H9 (cell line): ENCODE results near the gene TRIO. TPM values are rescaled to one million over a fixed set of nuclear protein-coding genes. Genes with fewer than 3 reads are reported as not detected.

Source experiments
- DNase-seq: peaks from one replicate; pipeline ENCODE4 v3.0.0-alpha.2; 2017
- H2AFZ ChIP-seq: one replicate; pipeline ENCODE4 v1.6.1; 2013; ENCODE audit warnings: mild to moderate bottlenecking, low read length, control low read depth, moderate library complexity
- H2AK5ac ChIP-seq: 2 replicates; pipeline ENCODE4 v1.6.1; 2013; ENCODE audit warnings: low read length, control low read depth, mixed read lengths; ENCODE audit not compliant: insufficient read length
- H2BK120ac ChIP-seq: one replicate; pipeline ENCODE4 v1.6.1; 2013; ENCODE audit warnings: low read depth, mild to moderate bottlenecking, low read length, control low read depth, inconsistent platforms; ENCODE audit not compliant: poor library complexity, severe bottlenecking
- H2BK12ac ChIP-seq: 2 replicates; pipeline ENCODE4 v1.6.1; 2013; ENCODE audit warnings: low read length, control low read depth, mixed read lengths, low read depth; ENCODE audit not compliant: insufficient read length
- H2BK15ac ChIP-seq: 2 replicates; pipeline ENCODE4 v1.6.1; 2013; ENCODE audit warnings: low read depth, low read length, control low read depth
- H2BK20ac ChIP-seq: one replicate; pipeline ENCODE4 v1.6.1; 2013; ENCODE audit warnings: low read depth, mild to moderate bottlenecking, low read length, control low read depth, inconsistent platforms; ENCODE audit not compliant: poor library complexity, severe bottlenecking
- H2BK5ac ChIP-seq: 2 replicates; pipeline ENCODE4 v1.6.1; 2013; ENCODE audit warnings: low read length, control low read depth, mixed read lengths; ENCODE audit not compliant: insufficient read length
- H3K14ac ChIP-seq: 2 replicates; pipeline ENCODE4 v1.6.1; 2013; ENCODE audit warnings: low read length, control low read depth; ENCODE audit not compliant: insufficient read depth
- H3K18ac ChIP-seq: 2 replicates; pipeline ENCODE4 v1.6.1; 2013; ENCODE audit warnings: low read depth, mild to moderate bottlenecking, mixed read lengths, low read length, control low read depth; ENCODE audit not compliant: insufficient read length
- H3K23ac ChIP-seq: 2 replicates; pipeline ENCODE4 v1.6.1; 2013; ENCODE audit warnings: low read length, control low read depth, mixed read lengths, low read depth; ENCODE audit not compliant: insufficient read length
- H3K23me2 ChIP-seq: 2 replicates; pipeline ENCODE4 v1.6.1; 2013; ENCODE audit warnings: low read depth, mild to moderate bottlenecking, mixed read lengths, low read length, control low read depth; ENCODE audit not compliant: insufficient read length, poor library complexity, severe bottlenecking
- H3K27ac ChIP-seq: 2 replicates; pipeline ENCODE4 v1.5.1; 2013; ENCODE audit warnings: low read length, control low read depth, mixed read lengths, low read depth; ENCODE audit not compliant: insufficient read length
- H3K27me3 ChIP-seq: 2 replicates; pipeline ENCODE4 v1.6.1; 2013; ENCODE audit warnings: low read length, control low read depth, inconsistent platforms; ENCODE audit not compliant: insufficient read depth
- H3K4ac ChIP-seq: 2 replicates; pipeline ENCODE4 v1.6.1; 2013; ENCODE audit warnings: low read depth, mild to moderate bottlenecking, control low read depth, inconsistent platforms, low read length, moderate library complexity
- H3K4me1 ChIP-seq: 2 replicates; pipeline ENCODE4 v1.6.1; 2013; ENCODE audit warnings: low read length, control low read depth, inconsistent platforms; ENCODE audit not compliant: insufficient read depth
- H3K4me2 ChIP-seq: 2 replicates; pipeline ENCODE4 v1.6.1; 2013; ENCODE audit warnings: low read length, control low read depth, mixed read lengths; ENCODE audit not compliant: insufficient read length, insufficient read depth
- H3K56ac ChIP-seq: 2 replicates; pipeline ENCODE4 v1.6.1; 2013; ENCODE audit warnings: low read depth, mild to moderate bottlenecking, mixed read lengths, low read length, control low read depth; ENCODE audit not compliant: insufficient read length
- H3K79me1 ChIP-seq: 2 replicates; pipeline ENCODE4 v1.6.1; 2013; ENCODE audit warnings: low read depth, mild to moderate bottlenecking, moderate library complexity, low read length, control low read depth, inconsistent platforms; ENCODE audit not compliant: insufficient read depth, poor library complexity, severe bottlenecking
- H3K79me2 ChIP-seq: 2 replicates; pipeline ENCODE4 v1.6.1; 2013; ENCODE audit warnings: low read length, control low read depth, inconsistent platforms; ENCODE audit not compliant: insufficient read depth
- H3K9ac ChIP-seq: 2 replicates; pipeline ENCODE4 v1.6.1; 2013; ENCODE audit warnings: low read length, control low read depth, mixed read lengths; ENCODE audit not compliant: insufficient read length; ENCODE audit errors: extremely low read depth
- H3K9me3 ChIP-seq: one replicate; pipeline ENCODE4 v1.6.1; 2013; ENCODE audit warnings: low read depth, low read length, inconsistent platforms; ENCODE audit not compliant: control insufficient read depth
- H3T11ph ChIP-seq: one replicate; pipeline ENCODE4 v1.6.1; 2013; ENCODE audit warnings: mild to moderate bottlenecking, low read length, control low read depth, inconsistent platforms
- H4K20me1 ChIP-seq: one replicate; pipeline ENCODE4 v1.6.1; 2013; ENCODE audit not compliant: control insufficient read depth, insufficient read length, insufficient read depth
- H4K5ac ChIP-seq: 2 replicates; pipeline ENCODE4 v1.6.1; 2013; ENCODE audit warnings: low read depth, mild to moderate bottlenecking, mixed read lengths, low read length, control low read depth; ENCODE audit not compliant: insufficient read length
- H4K8ac ChIP-seq: replicated peaks from 2 replicates; pipeline ENCODE4 v1.6.1; 2013; ENCODE audit warnings: low read length, control low read depth, mixed read lengths, low read depth; ENCODE audit not compliant: insufficient read length
- H4K91ac ChIP-seq: 2 replicates; pipeline ENCODE4 v1.6.1; 2013; ENCODE audit warnings: low read depth, mild to moderate bottlenecking, moderate library complexity, mixed read lengths, low read length, control low read depth; ENCODE audit not compliant: insufficient read length
- H3K27ac Mint-ChIP-seq, 3 experiments: 2 replicates in 2 of 3; 3 replicates in 1 of 3; pipeline ENCODE4 v1.8.0; 2020 to 2021; ENCODE audit warnings: mixed read lengths in 3 of 3, mild to moderate bottlenecking in 1 of 3, moderate library complexity in 1 of 3
- H3K27me3 Mint-ChIP-seq: 2 replicates; pipeline ENCODE4 v1.8.0; 2021; ENCODE audit warnings: low read depth, mild to moderate bottlenecking, moderate library complexity, mixed read lengths
- H3K36me3 Mint-ChIP-seq, 3 experiments: 2 replicates in 2 of 3; 3 replicates in 1 of 3; pipeline ENCODE4 v1.8.0; 2020 to 2021; ENCODE audit warnings: low read depth in 3 of 3, mixed read lengths in 3 of 3; ENCODE audit not compliant: insufficient read depth in 1 of 3
- H3K4me1 Mint-ChIP-seq, 2 experiments: 2 replicates each; pipeline ENCODE4 v1.8.0; 2020; ENCODE audit warnings: mixed read lengths in 2 of 2
- H3K4me3 Mint-ChIP-seq, 2 experiments: 2 replicates in 1 of 2; 3 replicates in 1 of 2; pipeline ENCODE4 v1.8.0; 2020 to 2021; ENCODE audit warnings: mild to moderate bottlenecking in 2 of 2, mixed read lengths in 2 of 2, moderate library complexity in 1 of 2
- H3K9me3 Mint-ChIP-seq, 2 experiments: 2 replicates in 1 of 2; 3 replicates in 1 of 2; pipeline ENCODE4 v1.8.0; 2020; ENCODE audit warnings: mild to moderate bottlenecking in 2 of 2, mixed read lengths in 2 of 2, moderate library complexity in 1 of 2
- CTCF ChIP-seq: fragments of 200-600 bp; sonication (generic); conservative IDR thresholded peaks from 3 replicates; pipeline ENCODE4 v1.8.0; 2021; ENCODE audit warnings: antibody characterized with exemption, mild to moderate bottlenecking
- WGBS: extraction: QIAGEN DNeasy Blood & Tissue Kit; methylation state at CpG from one replicate; pipeline ENCODE4 v1.1.7; 2013; ENCODE audit warnings: missing lambda C conversion rate, low lambda C conversion rate, mixed read lengths; ENCODE audit not compliant: insufficient read length; ENCODE audit errors: extremely low coverage; 5-methylcytosine and 5-hydroxymethylcytosine counted together
- total RNA-seq: library from RNA; stranded (reverse); gene quantifications from 2 replicates; pipeline ENCODE4 v1.2.1, GENCODE V29; 2021

TRIO gene
- total RNA-seq, 1 experiment from 2014 or later, result 87.8 TPM

DNA sequence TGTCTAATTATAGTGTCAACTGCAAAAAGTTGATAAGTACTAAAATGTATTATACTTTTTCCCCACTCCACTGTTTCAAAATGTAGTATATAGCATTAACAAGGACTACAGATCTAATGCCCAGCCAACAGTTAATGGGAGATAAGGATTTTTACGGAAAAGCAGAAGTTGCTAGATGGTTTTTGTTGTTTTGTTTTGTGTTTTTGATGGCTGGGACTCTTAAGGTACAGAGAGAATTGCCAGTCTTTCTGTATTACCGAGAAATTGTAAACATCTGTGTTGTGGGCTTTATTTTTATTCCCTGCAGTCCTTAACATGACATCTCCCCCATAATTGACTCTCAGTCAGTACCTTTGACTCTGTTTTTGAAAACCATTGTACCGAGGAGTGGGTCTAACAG is 44.0 kb downstream of the TRIO start:
- Mint-ChIP-seq H3K9me3 (no peaks in the 10 kb centered on the region), H3K27ac (peak overlapping the region in 1 of 3 experiments; percentile 76; a peak in 3 of 7 replicates), H3K36me3 (no peaks in the 10 kb centered on the region), H3K4me1 (peaks cover 68 to 69% of the 10 kb centered on the region in 2 experiments), H3K27me3 (no peaks in the 10 kb centered on the region), H3K4me3 (no peak overlapping the region)
- H4K5ac ChIP-seq, result no peak overlapping the region
- no peak overlapping the region for H2BK120ac ChIP-seq
- H3K23ac ChIP-seq, result no peak overlapping the region
- no peak overlapping the region for H3K27ac ChIP-seq
- H3K23me2 ChIP-seq, result no peaks in the 10 kb centered on the region
- H2BK15ac ChIP-seq, result no peak overlapping the region
- no CpG with 5 or more reads among the region's 3 CpGs for WGBS
- no peak overlapping the region for H3K4ac ChIP-seq
- peaks cover 14% of the 10 kb centered on the region for H3K79me1 ChIP-seq
- DNase-seq, result no peak
- no peaks in the 10 kb centered on the region for H4K20me1 ChIP-seq
- no peak overlapping the region for H3K14ac ChIP-seq
- H2BK5ac ChIP-seq, result no peak overlapping the region
- no peak overlapping the region for H2BK20ac ChIP-seq
- H2BK12ac ChIP-seq, result no peak overlapping the region
- H3K18ac ChIP-seq, result no peak overlapping the region
- no peak overlapping the region for H3K56ac ChIP-seq
- H3K9me3 ChIP-seq, result no peaks in the 10 kb centered on the region
- H3T11ph ChIP-seq, result no peak overlapping the region
- no peak overlapping the region for H2AFZ ChIP-seq
- no peak overlapping the region for H4K91ac ChIP-seq
- no peak overlapping the region for H2AK5ac ChIP-seq
- no peak overlapping the region for H4K8ac ChIP-seq
- TF ChIP-seq CTCF, result no peak
- no peaks in the 10 kb centered on the region for H3K27me3 ChIP-seq
- peaks cover 33% of the 10 kb centered on the region; the same call in 1 of the 2 replicates for H3K79me2 ChIP-seq
- H3K4me2 ChIP-seq, result no peak overlapping the region
- no peak overlapping the region for H3K9ac ChIP-seq
- H3K4me1 ChIP-seq, result peaks cover 13% of the 10 kb centered on the region
